ENCODE results near the gene PTPRS.

GRCh38 chr19:5294403-5295160 is 46.0 kb downstream of the PTPRS start:
- TF ChIP-seq CTCF (IDR thresholded peaks at IDR 0.05 in 4 of 5, conservative IDR thresholded peaks at IDR 0.05 in 1 of 5) = no peak
- no peak for TF ChIP-seq POLR2A (IDR thresholded peaks at IDR 0.05)
